Caco-2 (cell line): Measurements from ENCODE around the gene PLOD1. TPM values are rescaled to one million over a fixed set of nuclear protein-coding genes. Genes with fewer than 3 reads are reported as not detected.

ENCODE experiments used
- BruUV-seq: library from RNA; stranded (reverse); fragments of 400-500 nt; replicated peaks from 2 replicates; lab custom pipeline; 2021; lab: Mats Ljungman, UMichigan
- CTCF ChIA-PET: fragments of 300-600 bp; sonication (Branson Sonifier 250); formaldehyde crosslinking; loops from one replicate; lab custom pipeline; 2022; ENCODE audit warnings: antibody characterized with exemption; lab: Charles Lee
- POLR2A ChIA-PET: fragments of 300-600 bp; sonication (Branson Sonifier 250); formaldehyde crosslinking; loops from one replicate; lab custom pipeline; 2022; ENCODE audit warnings: antibody characterized with exemption; lab: Charles Lee
- DNase-seq, 2 experiments: peaks; one replicate each; pipeline versions ENCODE4 v3.0.0 to v3.0.0-alpha.2; 2020 to 2022
- H3K27me3 ChIP-seq: replicated peaks from 2 replicates; pipeline ENCODE4 v1.6.0; 2011; ENCODE audit warnings: low read length; ENCODE audit not compliant: control insufficient read depth, insufficient read depth
- H3K36me3 ChIP-seq: 2 replicates; pipeline ENCODE4 v1.5.1; 2011; ENCODE audit warnings: low read length; ENCODE audit not compliant: control insufficient read depth, insufficient read depth
- H3K4me1 ChIP-seq: fragments of 250-450 bp; sonication (Bioruptor Pico); 2 replicates; pipeline ENCODE4 v1.5.1; 2020; ENCODE audit warnings: mild to moderate bottlenecking
- H3K4me3 ChIP-seq: 2 replicates; pipeline ENCODE4 v1.5.1; 2011; ENCODE audit warnings: low read depth, mild to moderate bottlenecking, control low read depth, low read length
- H3K9me3 ChIP-seq: fragments of 250-450 bp; sonication (Bioruptor Pico); 2 replicates; pipeline ENCODE4 v1.5.1; 2020; ENCODE audit warnings: mild to moderate bottlenecking, moderate library complexity
- H3K27ac Mint-ChIP-seq: one replicate; pipeline ENCODE4 v1.8.0; 2022; ENCODE audit warnings: mixed read lengths; ENCODE audit not compliant: unreplicated experiment
- H3K27me3 Mint-ChIP-seq: one replicate; pipeline ENCODE4 v1.8.0; 2022; ENCODE audit warnings: mixed read lengths; ENCODE audit not compliant: insufficient read depth, unreplicated experiment
- H3K36me3 Mint-ChIP-seq: one replicate; pipeline ENCODE4 v1.8.0; 2022; ENCODE audit warnings: mild to moderate bottlenecking, mixed read lengths; ENCODE audit not compliant: insufficient read depth, unreplicated experiment
- H3K4me1 Mint-ChIP-seq: one replicate; pipeline ENCODE4 v1.8.0; 2022; ENCODE audit warnings: low read depth, mixed read lengths; ENCODE audit not compliant: unreplicated experiment
- H3K4me3 Mint-ChIP-seq: one replicate; pipeline ENCODE4 v1.8.0; 2022; ENCODE audit warnings: mild to moderate bottlenecking, moderate library complexity, mixed read lengths; ENCODE audit not compliant: unreplicated experiment
- H3K9me3 Mint-ChIP-seq: one replicate; pipeline ENCODE4 v1.8.0; 2022; ENCODE audit warnings: mixed read lengths; ENCODE audit not compliant: unreplicated experiment
- CTCF ChIP-seq, 2 experiments: fragments of 200-600 bp in 1 of 2; IDR thresholded peaks; 1 replicate in 1 of 2; 2 replicates in 1 of 2; pipeline versions ENCODE4 v1.5.1 to v1.8.0; 2011 to 2022; ENCODE audit warnings: antibody characterized with exemption in 1 of 2, control low read depth in 1 of 2, inconsistent platforms in 1 of 2, low read depth in 1 of 2, low read length in 1 of 2, mild to moderate bottlenecking in 1 of 2, moderate library complexity in 1 of 2; ENCODE audit not compliant: insufficient read depth in 1 of 2, severe bottlenecking in 1 of 2, unreplicated experiment in 1 of 2
- intact Hi-C: fragments of 100-400 bp; cut with micrococcal nuclease; formaldehyde crosslinking; loops from one replicate; pipeline ENCODE4 v1.10.0; 2022; ENCODE audit not compliant: unreplicated experiment
- total RNA-seq: library from RNA; stranded (reverse); gene quantifications from 2 replicates; pipeline ENCODE4 v1.2.3, GENCODE V29; 2022

The PLOD1 gene
- total RNA-seq, 1 experiment from 2014 or later: 89.3 TPM

- Histone ChIP-seq H3K27me3 (no peaks in the 10 kb centered on the region), H3K4me3 (no peak overlapping the region), H3K36me3 (peaks cover 2% of the 10 kb centered on the region), H3K4me1 (peaks cover 15% of the 10 kb centered on the region), H3K9me3 (no peaks in the 10 kb centered on the region)
- peaks cover 20% of the 10 kb centered on the region for H3K4me1 Mint-ChIP-seq
- no peaks in the 10 kb centered on the region for H3K9me3 Mint-ChIP-seq
- intact Hi-C loops: no loop called here
- no peak overlapping the region for H3K4me3 Mint-ChIP-seq
- no peak for TF ChIP-seq CTCF (IDR thresholded peaks at IDR 0.05; ENCODE audit: insufficient read depth in 1 of 2, low read depth in 1 of 2, low read length in 1 of 2, severe bottlenecking in 1 of 2, unreplicated experiment in 1 of 2)
- BruUV-seq: no TSS peak
- H3K27ac Mint-ChIP-seq: peak overlapping the region; percentile 21
- peaks cover 71% of the 10 kb centered on the region for H3K36me3 Mint-ChIP-seq
- H3K27me3 Mint-ChIP-seq: no peaks in the 10 kb centered on the region
- POLR2A ChIA-PET: interaction anchor here (0.6 to 1.4 kb wide), 2 partner anchors 16 to 35 kb away, joined by 3 to 5 read pairs; partner anchors contain the start of gene MIIP
- DNase-seq: no peak
- CTCF ChIA-PET: no interaction called here
Observed at GRCh38 chr1:11984121-11984520, 49.6 kb downstream of the PLOD1 start.

- peaks cover 71% of the 10 kb centered on the region for H3K36me3 Mint-ChIP-seq
- ChIA-PET CTCF (no interaction called here), POLR2A (interaction anchor here (0.6 to 1.4 kb wide), 2 partner anchors 16 to 35 kb away, joined by 3 to 5 read pairs; partner anchors contain the start of gene MIIP)
- H3K36me3 ChIP-seq: peaks cover 3% of the 10 kb centered on the region
- TF ChIP-seq CTCF (IDR thresholded peaks at IDR 0.05; ENCODE audit: insufficient read depth in 1 of 2, low read depth in 1 of 2, low read length in 1 of 2, severe bottlenecking in 1 of 2, unreplicated experiment in 1 of 2): no peak
- intact Hi-C loops: no loop called here
- no peaks in the 10 kb centered on the region for H3K27me3 ChIP-seq
- no peaks in the 10 kb centered on the region for H3K9me3 Mint-ChIP-seq
- no peaks in the 10 kb centered on the region for H3K27me3 Mint-ChIP-seq
- no peak overlapping the region for H3K4me3 ChIP-seq
- BruUV-seq: no TSS peak
- H3K4me1 ChIP-seq: peaks cover 15% of the 10 kb centered on the region
- H3K4me3 Mint-ChIP-seq: no peak overlapping the region
- H3K27ac Mint-ChIP-seq: peak overlapping the region; percentile 21
- H3K4me1 Mint-ChIP-seq: peaks cover 18% of the 10 kb centered on the region
- peak; percentile 16 to 58 for DNase-seq
- no peaks in the 10 kb centered on the region for H3K9me3 ChIP-seq
Observed at GRCh38 chr1:11984576-11984975, 50.1 kb downstream of the PLOD1 start.

- DNase-seq: no peak
- ChIA-PET CTCF (no interaction called here), POLR2A (interaction anchor here (1.4 kb wide), 1 partner anchor 34 kb away, joined by 3 read pairs; the partner anchor contains the start of gene MIIP)
- Histone ChIP-seq H3K27me3 (no peaks in the 10 kb centered on the region), H3K4me3 (no peak overlapping the region), H3K4me1 (peaks cover 15% of the 10 kb centered on the region), H3K9me3 (no peaks in the 10 kb centered on the region), H3K36me3 (peaks cover 3% of the 10 kb centered on the region)
- Mint-ChIP-seq H3K27ac (no peak overlapping the region), H3K4me3 (no peak overlapping the region), H3K36me3 (peaks cover 67% of the 10 kb centered on the region), H3K4me1 (peaks cover 14% of the 10 kb centered on the region), H3K27me3 (no peaks in the 10 kb centered on the region), H3K9me3 (no peaks in the 10 kb centered on the region)
- intact Hi-C loops: no loop called here
- no peak for TF ChIP-seq CTCF (IDR thresholded peaks at IDR 0.05; ENCODE audit: insufficient read depth in 1 of 2, low read depth in 1 of 2, low read length in 1 of 2, severe bottlenecking in 1 of 2, unreplicated experiment in 1 of 2)
- BruUV-seq: no TSS peak
Observed at GRCh38 chr1:11985171-11985570, 50.7 kb downstream of the PLOD1 start.
